Mesenchymal stem cell (in vitro differentiated cells and primary cell): ENCODE measurements around the gene RANBP9.

ENCODE experiments used
- DNase-seq: peaks from one replicate; pipeline ENCODE4 v3.0.0-alpha.2; 2013
- H2AFZ ChIP-seq: one replicate; pipeline ENCODE4 v1.6.1; 2013; ENCODE audit warnings: low read depth, mild to moderate bottlenecking, control low read depth, inconsistent platforms, low read length, moderate library complexity
- H2AK5ac ChIP-seq: 2 replicates; pipeline ENCODE4 v1.6.1; 2013; ENCODE audit warnings: low read length, moderate library complexity, mild to moderate bottlenecking, inconsistent platforms; ENCODE audit not compliant: severe bottlenecking
- H2BK120ac ChIP-seq: one replicate; pipeline ENCODE4 v1.6.1; 2013; ENCODE audit warnings: low read depth, mild to moderate bottlenecking, inconsistent platforms, low read length, moderate library complexity
- H2BK12ac ChIP-seq, 2 experiments: one replicate each; pipeline ENCODE4 v1.6.1; 2013; ENCODE audit warnings: inconsistent platforms in 2 of 2, low read length in 2 of 2, mild to moderate bottlenecking in 2 of 2, moderate library complexity in 2 of 2, control low read depth in 1 of 2
- H2BK15ac ChIP-seq: one replicate; pipeline ENCODE4 v1.6.1; 2013; ENCODE audit warnings: mild to moderate bottlenecking, low read depth, inconsistent platforms; ENCODE audit not compliant: poor library complexity, severe bottlenecking
- H2BK5ac ChIP-seq: 2 replicates; pipeline ENCODE4 v1.6.1; 2013; ENCODE audit warnings: low read depth, mild to moderate bottlenecking, low read length, control low read depth, inconsistent platforms; ENCODE audit not compliant: poor library complexity, severe bottlenecking
- H3K14ac ChIP-seq, 2 experiments: one replicate each; pipeline ENCODE4 v1.6.1; 2013; ENCODE audit warnings: inconsistent platforms in 2 of 2, low read length in 2 of 2, control low read depth in 1 of 2, mild to moderate bottlenecking in 1 of 2, moderate library complexity in 1 of 2
- H3K18ac ChIP-seq, 2 experiments: one replicate each; pipeline ENCODE4 v1.6.1; 2013; ENCODE audit warnings: inconsistent platforms in 2 of 2, low read length in 2 of 2, control low read depth in 1 of 2, low read depth in 1 of 2, mild to moderate bottlenecking in 1 of 2
- H3K23ac ChIP-seq, 2 experiments: one replicate each; pipeline ENCODE4 v1.6.1; 2013; ENCODE audit warnings: inconsistent platforms in 2 of 2, low read length in 2 of 2, mild to moderate bottlenecking in 2 of 2, moderate library complexity in 2 of 2, control low read depth in 1 of 2
- H3K27ac ChIP-seq: 2 replicates; pipeline ENCODE4 v1.5.1; 2013; ENCODE audit warnings: mild to moderate bottlenecking, moderate library complexity, low read length, control low read depth, inconsistent platforms; ENCODE audit not compliant: poor library complexity, severe bottlenecking
- H3K27me3 ChIP-seq, 2 experiments: 2 replicates each; pipeline versions ENCODE4 v1.6.1 to v1.7.0; 2013; ENCODE audit warnings: low read length in 2 of 2, mild to moderate bottlenecking in 2 of 2, moderate library complexity in 2 of 2, control low read depth in 1 of 2, inconsistent platforms in 1 of 2; ENCODE audit not compliant: control insufficient read depth in 1 of 2, insufficient read depth in 1 of 2
- H3K36me3 ChIP-seq, 2 experiments: 2 replicates each; pipeline versions ENCODE4 v1.6.1 to v1.7.0; 2013; ENCODE audit warnings: low read length in 2 of 2, control low read depth in 1 of 2, inconsistent platforms in 1 of 2, low read depth in 1 of 2, mild to moderate bottlenecking in 1 of 2; ENCODE audit not compliant: insufficient read depth in 2 of 2, control insufficient read depth in 1 of 2
- H3K4ac ChIP-seq, 2 experiments: one replicate each; pipeline ENCODE4 v1.6.1; 2013; ENCODE audit warnings: inconsistent platforms in 2 of 2, low read length in 2 of 2, mild to moderate bottlenecking in 2 of 2, moderate library complexity in 2 of 2, control low read depth in 1 of 2, low read depth in 1 of 2
- H3K4me1 ChIP-seq: 2 replicates; pipeline ENCODE4 v1.6.1; 2013; ENCODE audit warnings: low read depth, low read length, control low read depth; ENCODE audit not compliant: control insufficient read depth, insufficient read depth
- H3K4me2 ChIP-seq: 2 replicates; pipeline ENCODE4 v1.6.1; 2013; ENCODE audit warnings: low read length, mild to moderate bottlenecking, inconsistent platforms; ENCODE audit not compliant: poor library complexity, severe bottlenecking
- H3K4me3 ChIP-seq, 2 experiments: 2 replicates each; pipeline versions ENCODE4 v1.5.1 to v1.7.0; 2013; ENCODE audit warnings: low read length in 2 of 2, mild to moderate bottlenecking in 2 of 2, control low read depth in 1 of 2, low read depth in 1 of 2; ENCODE audit not compliant: insufficient read depth in 1 of 2
- H3K79me1 ChIP-seq: replicated peaks from 2 replicates; pipeline ENCODE4 v1.6.1; 2013; ENCODE audit warnings: mild to moderate bottlenecking, control low read depth, low read length, inconsistent platforms; ENCODE audit not compliant: poor library complexity, severe bottlenecking
- H3K9ac ChIP-seq: 2 replicates; pipeline ENCODE4 v1.7.0; 2013; ENCODE audit warnings: mild to moderate bottlenecking, low read length, moderate library complexity
- H3K9me3 ChIP-seq: 2 replicates; pipeline ENCODE4 v1.7.0; 2013; ENCODE audit warnings: mild to moderate bottlenecking, low read length; ENCODE audit not compliant: control insufficient read depth
- H4K8ac ChIP-seq: one replicate; pipeline ENCODE4 v1.6.1; 2013; ENCODE audit warnings: inconsistent platforms, mild to moderate bottlenecking, low read length, moderate library complexity
- H4K91ac ChIP-seq: one replicate; pipeline ENCODE4 v1.6.1; 2013; ENCODE audit warnings: mild to moderate bottlenecking, low read length, inconsistent platforms
- WGBS: methylation state at CpG from one replicate; pipeline ENCODE4 v1.1.7; 2013; ENCODE audit warnings: mixed read lengths; 5-methylcytosine and 5-hydroxymethylcytosine counted together

Gene RANBP9

DNA sequence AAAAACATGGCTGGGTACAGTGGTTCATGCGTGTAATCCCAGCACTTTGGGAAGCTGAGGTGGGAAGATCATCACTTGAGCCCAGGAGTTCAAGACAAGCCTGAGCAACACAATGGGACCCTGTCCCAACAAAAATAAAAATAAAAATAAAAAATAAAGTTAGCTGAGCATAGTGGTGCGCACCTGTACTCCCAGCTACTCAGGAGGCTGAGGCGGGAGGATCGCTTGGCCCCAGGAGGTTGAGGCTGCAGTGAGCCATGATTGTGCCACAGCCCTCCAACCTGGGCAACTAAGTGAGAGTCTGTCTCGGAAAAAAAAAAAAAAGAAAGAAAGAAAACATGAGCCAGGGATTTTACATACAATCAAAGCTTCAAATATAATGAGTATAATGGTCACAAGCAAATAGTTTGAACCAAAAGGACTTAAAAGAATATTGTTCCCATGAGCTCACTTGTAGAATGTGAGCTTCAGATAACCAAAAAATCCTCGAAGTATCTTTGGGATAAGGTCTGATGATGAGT lies 31.1 kb downstream of the RANBP9 start:
- peaks cover 4 to 40% of the 10 kb centered on the region in 2 experiments for H3K36me3 ChIP-seq
- no peak overlapping the region for H3K23ac ChIP-seq
- no peak overlapping the region for H2BK12ac ChIP-seq
- DNase-seq, result no peak
- H3K4me1 ChIP-seq, result no peaks in the 10 kb centered on the region
- H2BK120ac ChIP-seq, result no peak overlapping the region
- no peak overlapping the region for H4K8ac ChIP-seq
- no peak overlapping the region for H3K14ac ChIP-seq
- no peak overlapping the region for H2BK5ac ChIP-seq
- no peak overlapping the region for H3K18ac ChIP-seq
- H3K27ac ChIP-seq, result no peak overlapping the region
- no peak overlapping the region for H2BK15ac ChIP-seq
- H3K4ac ChIP-seq, result no peak overlapping the region
- no peak overlapping the region for H2AFZ ChIP-seq
- H2AK5ac ChIP-seq, result no peak overlapping the region
- no peak overlapping the region for H3K9ac ChIP-seq
- H3K79me1 ChIP-seq, result peaks cover 6% of the 10 kb centered on the region
- H3K4me2 ChIP-seq, result no peak overlapping the region
- peaks cover 14% of the 10 kb centered on the region for H3K9me3 ChIP-seq
- H3K27me3 ChIP-seq, result no peaks in the 10 kb centered on the region
- H3K4me3 ChIP-seq, result no peak overlapping the region
- 100% methylated on average over 5 of the region's 6 CpGs for WGBS
- H4K91ac ChIP-seq, result no peak overlapping the region

DNA sequence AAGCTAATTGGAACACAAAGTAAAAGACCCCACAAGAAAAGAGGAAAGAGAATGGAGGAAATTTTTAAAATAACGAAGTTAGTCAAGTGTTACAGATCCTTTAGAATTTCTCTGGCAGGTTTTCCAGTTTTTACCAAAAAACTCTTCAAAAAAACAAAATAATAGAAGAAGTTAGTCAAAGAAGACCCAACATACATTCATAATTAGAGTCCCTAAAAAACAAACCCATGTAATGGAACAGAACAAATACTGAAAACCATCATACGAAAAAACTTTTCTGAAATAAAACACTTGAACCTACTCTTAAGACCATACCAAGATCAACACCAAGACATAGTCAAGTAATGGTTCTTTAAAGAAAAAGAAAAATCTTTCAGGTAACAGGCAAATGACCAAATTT lies 31.6 kb downstream of the RANBP9 start:
- no peak overlapping the region for H4K8ac ChIP-seq
- H3K79me1 ChIP-seq, result peaks cover 6% of the 10 kb centered on the region
- no peak overlapping the region for H2BK5ac ChIP-seq
- no peak overlapping the region for H3K27ac ChIP-seq
- no peak overlapping the region for H4K91ac ChIP-seq
- H3K4me2 ChIP-seq, result no peak overlapping the region
- H3K27me3 ChIP-seq, result no peaks in the 10 kb centered on the region
- no peak overlapping the region for H2BK12ac ChIP-seq
- no peak overlapping the region for H3K23ac ChIP-seq
- H3K4ac ChIP-seq, result no peak overlapping the region
- no peak overlapping the region for H2AFZ ChIP-seq
- H3K4me1 ChIP-seq, result no peaks in the 10 kb centered on the region
- no peak overlapping the region for H3K18ac ChIP-seq
- H3K9me3 ChIP-seq, result peaks cover 14% of the 10 kb centered on the region
- H3K4me3 ChIP-seq, result no peak overlapping the region
- H3K36me3 ChIP-seq, result peaks cover 4 to 38% of the 10 kb centered on the region in 2 experiments
- WGBS, result 88% methylated on average over 1 of the region's 2 CpGs
- H3K9ac ChIP-seq, result no peak overlapping the region
- no peak overlapping the region for H2BK120ac ChIP-seq
- H2BK15ac ChIP-seq, result no peak overlapping the region
- no peak for DNase-seq
- no peak overlapping the region for H3K14ac ChIP-seq
- H2AK5ac ChIP-seq, result no peak overlapping the region

DNA sequence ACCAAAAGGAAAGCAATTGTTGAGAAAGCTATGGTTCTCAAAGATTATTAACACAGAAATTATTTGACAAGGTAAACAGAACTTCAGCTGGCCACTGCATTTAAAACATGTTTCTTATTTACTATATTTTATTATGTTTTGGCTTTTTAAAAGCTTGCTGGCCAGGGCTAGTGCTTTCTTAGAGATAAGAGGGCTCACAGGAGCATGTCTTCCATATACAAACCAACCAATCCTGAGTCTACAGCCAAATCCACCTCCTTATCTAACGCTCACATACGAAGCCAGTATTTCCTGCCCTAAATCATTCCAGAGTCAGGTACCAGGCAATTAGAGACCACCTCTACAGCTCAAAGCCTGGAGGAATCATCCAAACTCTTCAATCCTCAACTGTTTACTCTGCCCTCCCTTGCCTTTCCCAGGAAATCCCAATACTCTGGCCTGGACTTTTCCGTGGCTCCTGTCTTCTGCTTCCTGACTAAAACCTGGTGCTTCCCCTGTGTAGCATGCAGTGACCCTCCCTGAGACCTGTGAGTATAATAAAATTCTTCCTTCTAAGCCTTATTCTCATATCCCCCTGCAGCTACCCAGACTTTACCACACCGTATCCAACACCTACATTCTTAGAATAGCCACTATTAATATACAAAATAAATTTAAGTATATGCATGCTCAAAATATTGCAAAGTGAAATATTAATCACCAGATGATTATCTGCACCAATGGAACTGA lies 33.2 kb downstream of the RANBP9 start:
- H2BK5ac ChIP-seq, result no peak overlapping the region
- H3K27ac ChIP-seq, result no peak overlapping the region
- no peak overlapping the region for H3K4me3 ChIP-seq
- peaks cover 4 to 31% of the 10 kb centered on the region in 2 experiments for H3K36me3 ChIP-seq
- no peak overlapping the region for H2AFZ ChIP-seq
- H2BK120ac ChIP-seq, result no peak overlapping the region
- no peak overlapping the region for H3K18ac ChIP-seq
- H3K14ac ChIP-seq, result no peak overlapping the region
- H3K79me1 ChIP-seq, result peaks cover 6% of the 10 kb centered on the region
- no peaks in the 10 kb centered on the region for H3K4me1 ChIP-seq
- no peak overlapping the region for H2BK15ac ChIP-seq
- no peak for DNase-seq
- WGBS, result 17% methylated on average over 3 of the region's 4 CpGs
- peaks cover 14% of the 10 kb centered on the region for H3K9me3 ChIP-seq
- no peak overlapping the region for H4K91ac ChIP-seq
- H4K8ac ChIP-seq, result no peak overlapping the region
- H2AK5ac ChIP-seq, result no peak overlapping the region
- no peak overlapping the region for H3K9ac ChIP-seq
- no peaks in the 10 kb centered on the region for H3K27me3 ChIP-seq
- H3K4ac ChIP-seq, result no peak overlapping the region
- no peak overlapping the region for H2BK12ac ChIP-seq
- H3K4me2 ChIP-seq, result no peak overlapping the region
- H3K23ac ChIP-seq, result peak overlapping the region in 1 of 2 experiments; percentile 80

DNA sequence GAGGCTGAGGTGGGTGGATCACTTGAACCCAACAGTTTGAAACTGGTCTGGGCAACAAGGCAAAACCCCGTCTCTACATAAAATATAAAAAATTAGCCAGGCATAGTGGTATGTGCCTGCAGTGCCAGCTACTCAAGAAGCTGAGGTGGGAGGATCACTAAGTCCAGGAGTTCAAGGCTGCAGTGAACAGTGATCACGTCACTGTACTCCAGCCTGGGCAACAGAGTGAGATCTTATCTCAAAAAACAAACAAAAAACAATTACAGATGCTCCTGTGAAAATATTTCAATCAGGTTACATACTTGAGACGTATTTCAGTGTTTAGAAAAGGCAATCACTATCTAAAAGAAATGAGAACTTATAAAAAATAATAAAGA lies 33.8 kb downstream of the RANBP9 start:
- no peaks in the 10 kb centered on the region for H3K4me1 ChIP-seq
- no peak for DNase-seq

More for the DNA sequence above, 33.8 kb downstream of the RANBP9 start:
- H3K27me3 ChIP-seq, result no peaks in the 10 kb centered on the region
- no peak overlapping the region for H4K91ac ChIP-seq
- H2BK5ac ChIP-seq, result no peak overlapping the region
- H3K23ac ChIP-seq, result no peak overlapping the region
- peaks cover 14% of the 10 kb centered on the region for H3K9me3 ChIP-seq
- H3K36me3 ChIP-seq, result peaks cover 4 to 31% of the 10 kb centered on the region in 2 experiments
- WGBS, result no CpG with 5 or more reads among the region's 3 CpGs
- no peak overlapping the region for H3K4me2 ChIP-seq
- H3K4ac ChIP-seq, result no peak overlapping the region
- H2BK15ac ChIP-seq, result no peak overlapping the region
- H2AK5ac ChIP-seq, result no peak overlapping the region
- no peak overlapping the region for H3K9ac ChIP-seq
- H3K27ac ChIP-seq, result no peak overlapping the region
- no peak overlapping the region for H3K4me3 ChIP-seq
- H3K14ac ChIP-seq, result no peak overlapping the region
- no peak overlapping the region for H3K18ac ChIP-seq
- peaks cover 6% of the 10 kb centered on the region for H3K79me1 ChIP-seq
- H2BK120ac ChIP-seq, result no peak overlapping the region
- no peak overlapping the region for H2BK12ac ChIP-seq
- H2AFZ ChIP-seq, result no peak overlapping the region
- H4K8ac ChIP-seq, result no peak overlapping the region
